GM19238 (cell line): ENCODE results near the gene TBCB.
"Not testable (repeated sequence)": the region's sequence is repeated elsewhere in the genome, so short reads cannot be mapped to it uniquely, and the experiment has no call there.

Experiments used
- DNase-seq: peaks from one replicate; pipeline ENCODE4 v3.0.0; 2011; ENCODE audit warnings: low spot score; ENCODE audit not compliant: insufficient read length

The TBCB gene

GRCh38 chr19:36134867-36135266 lies 19.6 kb downstream of the TBCB start:
- not testable (repeated sequence) for DNase-seq

- DNase-seq: no peak
Measured at GRCh38 chr19:36136964-36137686, 21.9 kb downstream of the TBCB start.

GRCh38 chr19:36139120-36139472 lies 23.8 kb downstream of the TBCB start:
- DNase-seq: no peak

- peak; percentile 94 for DNase-seq
Measured at GRCh38 chr19:36139473-36140303, 24.4 kb downstream of the TBCB start, which contains the start of gene CAPNS1. TSS of gene CAPNS1 (plus strand) at chr19:36140066. CDS start at chr19:36141012, 946 bp downstream.

GRCh38 chr19:36140304-36141038 lies 25.2 kb downstream of the TBCB start:
- peak; percentile 74 for DNase-seq

GRCh38 chr19:36141039-36141927 lies 26.0 kb downstream of the TBCB start:
- peak; percentile 88 for DNase-seq

GRCh38 chr19:36142046-36142445 lies 26.8 kb downstream of the TBCB start:
- no peak for DNase-seq

GRCh38 chr19:36142496-36142895 lies 27.2 kb downstream of the TBCB start:
- DNase-seq: no peak

- DNase-seq: no peak
Measured at GRCh38 chr19:36144624-36145023, 29.4 kb downstream of the TBCB start.

- DNase-seq: no peak
Measured at GRCh38 chr19:36149673-36150406, 34.6 kb downstream of the TBCB start.

GRCh38 chr19:36150586-36150985 lies 35.3 kb downstream of the TBCB start:
- DNase-seq: no peak

- no peak for DNase-seq
Measured at GRCh38 chr19:36151144-36152018, 36.1 kb downstream of the TBCB start.

- DNase-seq: no peak
Measured at GRCh38 chr19:36152019-36152351, 36.7 kb downstream of the TBCB start.

GRCh38 chr19:36152352-36153091 lies 37.3 kb downstream of the TBCB start, which contains the start of gene COX7A1:
TSS of gene COX7A1 (minus strand) at chr19:36152447. CDS start at chr19:36152407, 40 bp downstream.
- DNase-seq: no peak

- DNase-seq: no peak
Measured at GRCh38 chr19:36153126-36153525, 37.9 kb downstream of the TBCB start.

- no peak for DNase-seq
Measured at GRCh38 chr19:36160821-36161596, 45.7 kb downstream of the TBCB start.

- DNase-seq: no peak
Measured at GRCh38 chr19:36163813-36164212, 48.5 kb downstream of the TBCB start.
